ENCODE measurements around the gene CFTR. TPM values are rescaled to one million over a fixed set of nuclear protein-coding genes. Genes with fewer than 3 reads are reported as not detected.

The CFTR gene
- total RNA-seq, 1 experiment from 2014 or later: 0.19 TPM

DNA sequence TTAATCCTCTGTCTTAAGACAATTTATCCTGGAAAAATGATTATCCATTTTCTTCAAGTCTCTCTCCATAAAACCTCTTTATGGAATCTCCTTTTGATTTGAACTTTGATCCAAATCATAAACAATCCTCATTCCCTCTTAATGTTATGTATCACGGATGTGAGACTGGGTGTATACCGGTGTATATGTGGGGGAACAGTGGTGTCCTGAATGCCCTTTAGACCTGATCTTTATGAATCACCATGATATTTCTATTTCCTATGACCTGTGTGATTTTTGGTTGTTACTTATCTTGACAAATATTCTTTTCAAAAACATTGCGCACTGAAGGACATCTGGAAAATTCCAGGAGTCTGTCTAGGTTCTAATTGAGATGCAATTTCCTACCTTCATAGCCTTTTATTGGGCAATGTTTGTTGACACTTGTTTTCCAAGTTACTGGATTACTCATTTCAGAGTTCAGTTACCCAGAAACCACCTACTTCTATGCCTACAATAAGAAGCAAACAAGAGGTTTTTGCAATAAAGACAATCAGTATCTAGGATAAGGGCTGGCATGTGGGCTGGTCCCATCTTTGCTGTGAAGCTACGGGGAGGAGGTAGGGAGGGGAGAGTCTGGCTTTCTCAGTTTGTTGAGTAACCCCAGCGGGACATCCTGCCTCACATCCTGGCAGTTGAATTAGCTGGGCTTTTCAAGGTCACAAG is 203.0 kb downstream of the CFTR start:
- POLR2A ChIA-PET (ENCODE audit: low non-redundant PET): no interaction called here

GRCh38 chr7:117683430-117684175 is 203.8 kb downstream of the CFTR start:
- no peak for DNase-seq (ENCODE audit: low spot score)
- H3K27me3 ChIP-seq (replicated peaks; ENCODE audit: insufficient read depth, low read depth, low read length, poor library complexity): no peaks in the 10 kb centered on the region
- intact Hi-C loops (cut with micrococcal nuclease; ENCODE audit: unreplicated experiment): no loop called here
- ChIA-PET CTCF (no interaction called here), POLR2A (ENCODE audit: low non-redundant PET) (no interaction called here)
- BruUV-seq (replicated peaks): no TSS peak
- no peak overlapping the region for H3K4me3 ChIP-seq (ENCODE audit: low read depth, low read length, poor library complexity, severe bottlenecking)
- no peaks in the 10 kb centered on the region for H3K4me1 ChIP-seq (ENCODE audit: insufficient read depth, low read length, poor library complexity, severe bottlenecking)
- no peaks in the 10 kb centered on the region for H3K9me3 ChIP-seq (ENCODE audit: low read depth, low read length, poor library complexity, severe bottlenecking)
- no peaks in the 10 kb centered on the region for H3K36me3 ChIP-seq (ENCODE audit: insufficient read depth, low read length, poor library complexity, severe bottlenecking)
- H3K27ac ChIP-seq (ENCODE audit: low read depth, low read length, poor library complexity, severe bottlenecking): no peak overlapping the region
- TF ChIP-seq, protein P1, sequence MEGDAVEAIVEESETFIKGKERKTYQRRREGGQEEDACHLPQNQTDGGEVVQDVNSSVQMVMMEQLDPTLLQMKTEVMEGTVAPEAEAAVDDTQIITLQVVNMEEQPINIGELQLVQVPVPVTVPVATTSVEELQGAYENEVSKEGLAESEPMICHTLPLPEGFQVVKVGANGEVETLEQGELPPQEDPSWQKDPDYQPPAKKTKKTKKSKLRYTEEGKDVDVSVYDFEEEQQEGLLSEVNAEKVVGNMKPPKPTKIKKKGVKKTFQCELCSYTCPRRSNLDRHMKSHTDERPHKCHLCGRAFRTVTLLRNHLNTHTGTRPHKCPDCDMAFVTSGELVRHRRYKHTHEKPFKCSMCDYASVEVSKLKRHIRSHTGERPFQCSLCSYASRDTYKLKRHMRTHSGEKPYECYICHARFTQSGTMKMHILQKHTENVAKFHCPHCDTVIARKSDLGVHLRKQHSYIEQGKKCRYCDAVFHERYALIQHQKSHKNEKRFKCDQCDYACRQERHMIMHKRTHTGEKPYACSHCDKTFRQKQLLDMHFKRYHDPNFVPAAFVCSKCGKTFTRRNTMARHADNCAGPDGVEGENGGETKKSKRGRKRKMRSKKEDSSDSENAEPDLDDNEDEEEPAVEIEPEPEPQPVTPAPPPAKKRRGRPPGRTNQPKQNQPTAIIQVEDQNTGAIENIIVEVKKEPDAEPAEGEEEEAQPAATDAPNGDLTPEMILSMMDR (conservative IDR thresholded peaks at IDR 0.05; ENCODE audit: low read depth, low read length): no peak
- TF ChIP-seq EZH2 (IDR thresholded peaks at IDR 0.05; ENCODE audit: borderline replicate concordance, low read depth, low read length, poor library complexity, severe bottlenecking): no peak

More for the DNA sequence above, 203.0 kb downstream of the CFTR start:
- H3K9me3 ChIP-seq (ENCODE audit: low read depth, low read length, poor library complexity, severe bottlenecking): no peaks in the 10 kb centered on the region
- TF ChIP-seq, protein P1 (conservative IDR thresholded peaks at IDR 0.05; ENCODE audit: low read depth, low read length): no peak
- TF ChIP-seq EZH2 (IDR thresholded peaks at IDR 0.05; ENCODE audit: borderline replicate concordance, low read depth, low read length, poor library complexity, severe bottlenecking): no peak
- no peak overlapping the region for H3K27ac ChIP-seq (ENCODE audit: low read depth, low read length, poor library complexity, severe bottlenecking)
- CTCF ChIA-PET: no interaction called here
- no peak overlapping the region for H3K4me3 ChIP-seq (ENCODE audit: low read depth, low read length, poor library complexity, severe bottlenecking)
- no TSS peak for BruUV-seq (replicated peaks)
- DNase-seq (ENCODE audit: low spot score): no peak
- no peaks in the 10 kb centered on the region for H3K27me3 ChIP-seq (replicated peaks; ENCODE audit: insufficient read depth, low read depth, low read length, poor library complexity)
- intact Hi-C loops (cut with micrococcal nuclease; ENCODE audit: unreplicated experiment): no loop called here
- no peaks in the 10 kb centered on the region for H3K4me1 ChIP-seq (ENCODE audit: insufficient read depth, low read length, poor library complexity, severe bottlenecking)
- no peaks in the 10 kb centered on the region for H3K36me3 ChIP-seq (ENCODE audit: insufficient read depth, low read length, poor library complexity, severe bottlenecking)

GRCh38 chr7:117685795-117686194 is 206.0 kb downstream of the CFTR start:
- Histone ChIP-seq H3K4me3 (ENCODE audit: low read depth, low read length, poor library complexity, severe bottlenecking) (no peak overlapping the region), H3K27ac (ENCODE audit: low read depth, low read length, poor library complexity, severe bottlenecking) (no peak overlapping the region), H3K4me1 (ENCODE audit: insufficient read depth, low read length, poor library complexity, severe bottlenecking) (no peaks in the 10 kb centered on the region), H3K9me3 (ENCODE audit: low read depth, low read length, poor library complexity, severe bottlenecking) (no peaks in the 10 kb centered on the region), H3K36me3 (ENCODE audit: insufficient read depth, low read length, poor library complexity, severe bottlenecking) (no peaks in the 10 kb centered on the region), H3K27me3 (replicated peaks; ENCODE audit: insufficient read depth, low read depth, low read length, poor library complexity) (no peaks in the 10 kb centered on the region)
- BruUV-seq (replicated peaks): no TSS peak
- TF ChIP-seq, protein P1 (conservative IDR thresholded peaks at IDR 0.05; ENCODE audit: low read depth, low read length): no peak
- no peak for TF ChIP-seq EZH2 (IDR thresholded peaks at IDR 0.05; ENCODE audit: borderline replicate concordance, low read depth, low read length, poor library complexity, severe bottlenecking)
- ChIA-PET CTCF (no interaction called here), POLR2A (ENCODE audit: low non-redundant PET) (interaction anchor here (0.7 kb wide), 1 partner anchor 87 kb away, joined by 3 read pairs; no protein-coding TSS in a partner anchor)
- intact Hi-C loops (cut with micrococcal nuclease; ENCODE audit: unreplicated experiment): no loop called here
- DNase-seq (ENCODE audit: low spot score): no peak

Measured in A673 (cell line).